ENCODE data around the gene GPSM3.

The GPSM3 gene, protein sequence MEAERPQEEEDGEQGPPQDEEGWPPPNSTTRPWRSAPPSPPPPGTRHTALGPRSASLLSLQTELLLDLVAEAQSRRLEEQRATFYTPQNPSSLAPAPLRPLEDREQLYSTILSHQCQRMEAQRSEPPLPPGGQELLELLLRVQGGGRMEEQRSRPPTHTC

DNA sequence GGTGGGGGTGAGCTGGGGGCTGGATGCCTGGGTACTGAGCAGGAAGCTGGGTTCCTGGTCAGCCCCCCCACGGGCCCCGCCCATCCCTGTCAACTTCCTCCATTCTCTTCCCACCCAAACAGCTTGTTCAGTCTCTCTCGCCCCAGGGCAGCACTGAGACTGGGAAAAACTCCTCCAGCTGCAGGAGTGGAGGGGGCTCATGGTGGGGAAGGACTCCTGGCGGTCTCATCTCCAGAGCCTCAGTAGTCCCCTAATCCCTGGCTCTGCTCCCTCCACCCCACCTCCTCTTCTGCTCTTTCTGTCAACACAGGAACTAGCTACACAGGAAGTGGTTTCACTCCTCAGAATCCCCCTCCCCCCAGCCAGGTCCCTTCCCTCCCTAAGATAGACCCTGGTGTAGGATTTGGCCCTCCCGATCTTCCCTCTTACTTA, at the start of gene GPSM3:
GPSM3 (minus strand) TSS at position 36 of the 432 bp plus-strand sequence. CDS start 130 bp downstream, outside the sequence.
- Histone ChIP-seq H3K27me3 (ENCODE audit: control insufficient read depth in 2 of 2, insufficient read depth in 2 of 2, low read length in 2 of 2) (no peaks in the 10 kb centered on the region), H3K36me3 (ENCODE audit: control insufficient read depth in 2 of 2, insufficient read depth in 2 of 2, low read length in 2 of 2) (peaks cover 0 to 2% of the 10 kb centered on the region in 2 donors), H3K9me3 (ENCODE audit: control insufficient read depth in 2 of 2, low read length in 2 of 2) (no peaks in the 10 kb centered on the region), H3K4me1 (ENCODE audit: control insufficient read depth in 2 of 2, insufficient read depth in 2 of 2, low read length in 2 of 2) (peaks cover 44 to 49% of the 10 kb centered on the region in 2 donors), H3K9ac (ENCODE audit: low read depth in 1 of 2, low read length in 2 of 2) (peak within 1 kb of the TSS; percentile 87 to 96), H3K27ac (ENCODE audit: low read depth in 2 of 2, low read length in 2 of 2) (peak within 1 kb of the TSS; percentile 91 to 95), H3K4me3 (ENCODE audit: low read length in 2 of 2) (peak within 1 kb of the TSS; percentile 86 to 87)

- Histone ChIP-seq H3K9me3 (ENCODE audit: control insufficient read depth in 2 of 2, low read length in 2 of 2) (no peaks in the 10 kb centered on the region), H3K36me3 (ENCODE audit: control insufficient read depth in 2 of 2, insufficient read depth in 2 of 2, low read length in 2 of 2) (no peaks in the 10 kb centered on the region), H3K4me3 (ENCODE audit: low read length in 2 of 2) (no peak overlapping the region), H3K4me1 (ENCODE audit: control insufficient read depth in 2 of 2, insufficient read depth in 2 of 2, low read length in 2 of 2) (no peaks in the 10 kb centered on the region), H3K27ac (ENCODE audit: low read depth in 2 of 2, low read length in 2 of 2) (no peak overlapping the region), H3K27me3 (ENCODE audit: control insufficient read depth in 2 of 2, insufficient read depth in 2 of 2, low read length in 2 of 2) (peaks cover 0 to under 1% of the 10 kb centered on the region in 2 donors), H3K9ac (ENCODE audit: low read depth in 1 of 2, low read length in 2 of 2) (no peak overlapping the region)
These were observed 48.2 kb upstream of the GPSM3 start for GRCh38 chr6:32240686-32241085.

DNA sequence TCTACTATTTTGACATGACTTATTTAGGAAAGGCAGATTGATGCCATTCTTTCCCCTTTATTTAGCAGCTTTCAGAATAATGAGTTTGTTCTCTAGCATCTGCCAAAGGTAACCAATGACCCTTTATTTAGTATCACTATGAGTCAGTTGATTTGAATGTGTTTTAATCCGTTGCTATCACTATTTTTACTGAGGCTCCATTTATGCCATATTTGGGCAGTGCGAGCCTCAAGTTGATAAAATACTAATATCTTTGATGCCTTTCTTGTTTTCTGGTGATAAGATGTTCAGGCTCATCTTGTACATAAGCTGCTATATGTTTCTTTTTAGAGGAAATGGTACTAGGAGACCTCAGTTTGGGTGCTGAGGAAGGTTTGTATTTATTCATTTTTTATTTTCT, 47.0 kb upstream of the GPSM3 start:
- H3K27me3 ChIP-seq (ENCODE audit: control insufficient read depth in 2 of 2, insufficient read depth in 2 of 2, low read length in 2 of 2): no peaks in the 10 kb centered on the region
- H3K9me3 ChIP-seq (ENCODE audit: control insufficient read depth in 2 of 2, low read length in 2 of 2): no peaks in the 10 kb centered on the region
- no peak overlapping the region for H3K4me3 ChIP-seq (ENCODE audit: low read length in 2 of 2)
- H3K4me1 ChIP-seq (ENCODE audit: control insufficient read depth in 2 of 2, insufficient read depth in 2 of 2, low read length in 2 of 2): no peaks in the 10 kb centered on the region
- H3K27ac ChIP-seq (ENCODE audit: low read depth in 2 of 2, low read length in 2 of 2): no peak overlapping the region
- H3K9ac ChIP-seq (ENCODE audit: low read depth in 1 of 2, low read length in 2 of 2): no peak overlapping the region
- no peaks in the 10 kb centered on the region for H3K36me3 ChIP-seq (ENCODE audit: control insufficient read depth in 2 of 2, insufficient read depth in 2 of 2, low read length in 2 of 2)

GRCh38 chr6:32234934-32235333, 42.5 kb upstream of the GPSM3 start:
- H3K36me3 ChIP-seq (ENCODE audit: control insufficient read depth in 2 of 2, insufficient read depth in 2 of 2, low read length in 2 of 2): no peaks in the 10 kb centered on the region
- H3K9ac ChIP-seq (ENCODE audit: low read depth in 1 of 2, low read length in 2 of 2): no peak overlapping the region
- no peak overlapping the region for H3K4me3 ChIP-seq (ENCODE audit: low read length in 2 of 2)
- H3K4me1 ChIP-seq (ENCODE audit: control insufficient read depth in 2 of 2, insufficient read depth in 2 of 2, low read length in 2 of 2): no peaks in the 10 kb centered on the region
- no peaks in the 10 kb centered on the region for H3K27me3 ChIP-seq (ENCODE audit: control insufficient read depth in 2 of 2, insufficient read depth in 2 of 2, low read length in 2 of 2)
- no peaks in the 10 kb centered on the region for H3K9me3 ChIP-seq (ENCODE audit: control insufficient read depth in 2 of 2, low read length in 2 of 2)
- no peak overlapping the region for H3K27ac ChIP-seq (ENCODE audit: low read depth in 2 of 2, low read length in 2 of 2)

- Histone ChIP-seq H3K4me3 (ENCODE audit: low read length in 2 of 2) (no peak overlapping the region), H3K27me3 (ENCODE audit: control insufficient read depth in 2 of 2, insufficient read depth in 2 of 2, low read length in 2 of 2) (no peaks in the 10 kb centered on the region), H3K9me3 (ENCODE audit: control insufficient read depth in 2 of 2, low read length in 2 of 2) (no peaks in the 10 kb centered on the region), H3K4me1 (ENCODE audit: control insufficient read depth in 2 of 2, insufficient read depth in 2 of 2, low read length in 2 of 2) (no peaks in the 10 kb centered on the region), H3K9ac (ENCODE audit: low read depth in 1 of 2, low read length in 2 of 2) (no peak overlapping the region), H3K27ac (ENCODE audit: low read depth in 2 of 2, low read length in 2 of 2) (no peak overlapping the region), H3K36me3 (ENCODE audit: control insufficient read depth in 2 of 2, insufficient read depth in 2 of 2, low read length in 2 of 2) (no peaks in the 10 kb centered on the region)
These were observed 34.0 kb upstream of the GPSM3 start for GRCh38 chr6:32226434-32226833.

DNA sequence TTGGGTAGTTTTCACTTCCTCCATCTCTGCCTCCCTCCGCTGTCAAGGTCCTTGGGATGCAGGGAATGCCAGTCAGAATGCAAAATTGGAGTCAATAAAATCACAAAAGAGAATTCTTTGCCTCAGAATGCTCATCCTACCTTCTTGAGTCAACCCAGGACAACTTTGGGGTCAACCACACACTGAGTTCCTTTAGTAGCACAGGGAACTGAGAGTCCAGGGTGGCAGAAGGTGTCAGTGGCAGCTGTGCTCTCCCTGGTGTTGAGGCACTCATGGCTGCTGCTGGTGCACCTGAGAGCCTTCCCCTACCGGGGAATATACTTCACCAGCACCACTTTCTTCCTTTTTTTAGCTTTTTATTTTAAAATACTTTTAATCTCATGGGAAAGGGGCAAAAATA, 32.3 kb upstream of the GPSM3 start:
- Histone ChIP-seq H3K36me3 (ENCODE audit: control insufficient read depth in 2 of 2, insufficient read depth in 2 of 2, low read length in 2 of 2) (no peaks in the 10 kb centered on the region), H3K9me3 (ENCODE audit: control insufficient read depth in 2 of 2, low read length in 2 of 2) (no peaks in the 10 kb centered on the region), H3K9ac (ENCODE audit: low read depth in 1 of 2, low read length in 2 of 2) (no peak overlapping the region), H3K4me3 (ENCODE audit: low read length in 2 of 2) (no peak overlapping the region), H3K4me1 (ENCODE audit: control insufficient read depth in 2 of 2, insufficient read depth in 2 of 2, low read length in 2 of 2) (no peaks in the 10 kb centered on the region), H3K27me3 (ENCODE audit: control insufficient read depth in 2 of 2, insufficient read depth in 2 of 2, low read length in 2 of 2) (no peaks in the 10 kb centered on the region), H3K27ac (ENCODE audit: low read depth in 2 of 2, low read length in 2 of 2) (no peak overlapping the region)

DNA sequence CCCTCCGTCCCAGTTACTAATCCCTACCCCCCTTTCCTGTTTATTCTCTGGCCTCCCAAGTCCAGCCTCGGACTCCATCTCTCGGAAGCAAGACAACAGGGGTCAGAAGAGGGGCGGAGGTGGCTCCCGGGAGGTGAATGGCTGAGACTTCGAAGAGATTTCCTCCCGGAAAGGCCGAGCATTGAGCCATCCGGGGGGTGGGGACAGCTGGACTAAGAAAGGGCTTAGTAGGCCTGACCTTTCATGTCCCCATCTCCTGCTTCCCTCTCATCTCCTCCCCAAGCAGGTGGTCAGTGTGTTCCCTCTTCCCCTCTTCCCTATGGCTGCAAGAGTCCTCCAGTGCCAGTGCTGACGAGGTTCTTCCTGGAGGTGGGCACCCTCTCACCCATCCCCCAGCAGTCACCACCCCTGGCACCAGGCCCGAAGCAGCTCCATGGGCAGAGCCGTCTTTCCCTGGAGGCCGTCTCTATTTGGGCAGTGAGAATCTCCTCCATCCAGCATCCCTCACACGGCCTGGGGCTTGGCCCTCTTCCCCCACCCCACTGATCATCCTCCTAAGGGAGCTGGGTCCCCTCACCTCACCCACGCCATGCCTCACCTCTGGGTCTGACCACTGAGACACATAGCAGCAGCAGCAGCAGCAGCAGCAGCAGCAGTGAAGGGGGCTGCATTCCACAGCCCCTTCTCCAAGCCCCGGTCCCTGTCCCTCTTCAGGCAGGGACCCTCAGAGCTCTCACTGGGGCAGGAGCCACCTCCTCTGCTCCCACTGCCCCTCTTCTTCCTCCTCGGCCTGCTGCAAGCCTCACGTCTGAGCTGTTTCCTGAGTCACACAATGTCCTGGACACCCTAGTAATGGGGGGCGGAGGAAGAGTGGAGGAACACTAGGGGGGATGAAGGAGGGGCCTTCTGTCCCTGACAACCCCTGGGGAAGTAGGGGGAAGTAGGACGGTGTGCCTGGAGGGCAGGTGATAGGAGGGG, 31.1 kb upstream of the GPSM3 start, which contains the start of gene NOTCH4:
NOTCH4 (minus strand) TSS at position 810 of the 978 bp plus-strand sequence; CDS start at position 671, 139 bp downstream.
- Histone ChIP-seq H3K4me3 (ENCODE audit: low read length in 2 of 2) (no peak within 1 kb of the TSS), H3K4me1 (ENCODE audit: control insufficient read depth in 2 of 2, insufficient read depth in 2 of 2, low read length in 2 of 2) (no peaks in the 10 kb centered on the region), H3K27ac (ENCODE audit: low read depth in 2 of 2, low read length in 2 of 2) (no peak within 1 kb of the TSS), H3K9me3 (ENCODE audit: control insufficient read depth in 2 of 2, low read length in 2 of 2) (no peaks in the 10 kb centered on the region), H3K27me3 (ENCODE audit: control insufficient read depth in 2 of 2, insufficient read depth in 2 of 2, low read length in 2 of 2) (no peaks in the 10 kb centered on the region), H3K36me3 (ENCODE audit: control insufficient read depth in 2 of 2, insufficient read depth in 2 of 2, low read length in 2 of 2) (no peaks in the 10 kb centered on the region), H3K9ac (ENCODE audit: low read depth in 1 of 2, low read length in 2 of 2) (no peak within 1 kb of the TSS)

DNA sequence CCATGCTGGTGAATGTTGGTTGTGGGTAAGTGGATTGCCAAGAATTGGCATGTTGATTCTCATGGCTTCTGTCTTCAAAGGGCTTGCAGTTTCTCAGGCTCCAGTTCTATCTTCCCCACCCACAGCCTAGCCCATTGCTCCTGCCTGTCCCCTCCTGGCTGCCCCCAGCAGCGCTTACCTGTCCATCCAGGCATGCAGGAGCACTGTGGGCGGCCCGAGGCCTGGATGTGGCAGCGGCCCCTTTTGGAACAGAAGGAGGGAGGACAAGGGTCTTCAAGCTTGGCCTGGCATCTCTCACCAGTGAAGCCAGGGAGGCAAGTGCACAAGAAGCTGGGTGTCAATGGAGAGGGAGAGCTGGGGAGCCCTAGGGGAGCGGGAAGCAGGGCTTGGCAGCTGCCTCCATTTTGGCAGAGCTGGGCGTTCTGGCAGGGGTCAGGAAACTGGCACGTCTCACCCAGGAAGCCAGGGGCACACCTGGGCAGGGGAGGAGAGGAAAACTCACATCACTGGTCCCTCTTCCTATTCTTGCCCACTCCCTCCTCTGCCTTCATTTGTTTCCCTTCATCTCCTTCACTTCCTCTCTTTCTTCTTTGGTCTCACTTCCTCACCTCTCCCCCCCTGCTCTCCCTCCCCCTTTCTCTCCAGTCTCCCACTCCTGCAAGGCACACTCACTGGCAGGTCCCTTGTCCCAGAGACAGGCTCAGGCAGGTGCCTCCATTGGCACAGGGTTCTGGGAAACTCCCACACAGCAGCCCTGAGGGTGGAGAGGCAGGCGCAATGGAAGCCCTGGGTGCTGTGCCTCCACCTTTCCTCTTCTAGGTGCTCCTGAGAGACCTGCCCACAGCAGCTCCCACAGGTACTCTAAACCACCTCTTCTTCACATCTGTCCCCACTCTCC, 30.1 kb upstream of the GPSM3 start:
- no peak overlapping the region for H3K27ac ChIP-seq (ENCODE audit: low read depth in 2 of 2, low read length in 2 of 2)
- H3K4me3 ChIP-seq (ENCODE audit: low read length in 2 of 2): no peak overlapping the region

DNA sequence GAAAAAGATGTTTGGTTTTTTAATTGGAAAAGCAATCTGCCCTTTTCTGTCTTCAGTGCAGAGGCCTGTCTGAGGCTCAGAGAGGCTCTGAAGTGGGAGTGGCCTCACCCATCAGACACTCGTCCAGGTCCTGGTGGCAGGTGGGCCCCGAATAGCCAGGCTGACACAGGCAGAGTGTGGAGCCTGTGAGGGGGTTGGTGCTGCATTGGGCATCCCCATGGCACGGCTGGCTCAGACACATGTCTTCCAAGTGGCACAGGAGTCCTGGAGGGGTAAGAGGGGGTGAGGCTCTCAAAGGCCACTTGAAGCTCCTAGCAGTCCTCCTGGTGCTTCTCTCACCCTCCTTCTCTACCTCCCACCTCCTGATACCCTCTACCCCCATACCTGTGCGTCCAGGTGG, 27.6 kb upstream of the GPSM3 start:
- Histone ChIP-seq H3K36me3 (ENCODE audit: control insufficient read depth in 2 of 2, insufficient read depth in 2 of 2, low read length in 2 of 2) (no peaks in the 10 kb centered on the region), H3K4me3 (ENCODE audit: low read length in 2 of 2) (no peak overlapping the region), H3K9me3 (ENCODE audit: control insufficient read depth in 2 of 2, low read length in 2 of 2) (no peaks in the 10 kb centered on the region), H3K27me3 (ENCODE audit: control insufficient read depth in 2 of 2, insufficient read depth in 2 of 2, low read length in 2 of 2) (no peaks in the 10 kb centered on the region), H3K9ac (ENCODE audit: low read depth in 1 of 2, low read length in 2 of 2) (no peak overlapping the region), H3K4me1 (ENCODE audit: control insufficient read depth in 2 of 2, insufficient read depth in 2 of 2, low read length in 2 of 2) (no peaks in the 10 kb centered on the region), H3K27ac (ENCODE audit: low read depth in 2 of 2, low read length in 2 of 2) (no peak overlapping the region)

More for the DNA sequence above, 30.1 kb upstream of the GPSM3 start:
- no peaks in the 10 kb centered on the region for H3K27me3 ChIP-seq (ENCODE audit: control insufficient read depth in 2 of 2, insufficient read depth in 2 of 2, low read length in 2 of 2)
- no peaks in the 10 kb centered on the region for H3K9me3 ChIP-seq (ENCODE audit: control insufficient read depth in 2 of 2, low read length in 2 of 2)
- H3K4me1 ChIP-seq (ENCODE audit: control insufficient read depth in 2 of 2, insufficient read depth in 2 of 2, low read length in 2 of 2): no peaks in the 10 kb centered on the region
- no peak overlapping the region for H3K9ac ChIP-seq (ENCODE audit: low read depth in 1 of 2, low read length in 2 of 2)
- no peaks in the 10 kb centered on the region for H3K36me3 ChIP-seq (ENCODE audit: control insufficient read depth in 2 of 2, insufficient read depth in 2 of 2, low read length in 2 of 2)
